ENCODE results near the gene SPRR2D.

GRCh38 chr1:152993186-152993585 is 47.7 kb downstream of the SPRR2D start:
- TF ChIP-seq CTCF (IDR thresholded peaks at IDR 0.05) (no peak), EP300 (IDR thresholded peaks at IDR 0.05) (no peak), POLR2AphosphoS5 (IDR thresholded peaks at IDR 0.05) (no peak), POLR2A (IDR thresholded peaks at IDR 0.05) (no peak)
